UCSD-AML1 (cell line): Measurements from ENCODE around the gene TMEM79.

Experiments used
- DNase-seq: peaks from one replicate; lab custom pipeline; 2025; ENCODE audit not compliant: unreplicated experiment; lab: John Stamatoyannopoulos, UW

TMEM79 gene

GRCh38 chr1:156262461-156263287 is 21.5 kb upstream of the TMEM79 start:
- no peak for DNase-seq

DNA sequence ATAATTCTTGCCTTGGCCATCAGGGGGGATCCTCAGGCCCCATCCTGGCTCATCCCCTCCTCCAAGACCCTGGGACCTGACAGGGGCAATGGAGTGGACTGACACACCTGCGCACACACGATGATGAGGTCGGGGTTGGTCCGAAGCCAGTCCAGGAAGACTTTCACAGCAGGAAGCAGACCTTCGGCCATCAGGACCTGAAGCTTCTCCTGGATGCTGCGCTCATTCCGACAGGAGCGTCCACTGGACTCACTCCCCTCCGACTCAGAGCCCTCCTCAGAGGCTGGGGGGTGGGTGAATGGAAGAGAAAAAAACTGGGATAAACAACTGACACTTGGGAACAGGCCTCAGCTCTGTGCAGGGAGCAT is 20.9 kb upstream of the TMEM79 start:
- no peak for DNase-seq

- DNase-seq, result no peak
Measured at GRCh38 chr1:156266051-156266450, 18.1 kb upstream of the TMEM79 start.

DNA sequence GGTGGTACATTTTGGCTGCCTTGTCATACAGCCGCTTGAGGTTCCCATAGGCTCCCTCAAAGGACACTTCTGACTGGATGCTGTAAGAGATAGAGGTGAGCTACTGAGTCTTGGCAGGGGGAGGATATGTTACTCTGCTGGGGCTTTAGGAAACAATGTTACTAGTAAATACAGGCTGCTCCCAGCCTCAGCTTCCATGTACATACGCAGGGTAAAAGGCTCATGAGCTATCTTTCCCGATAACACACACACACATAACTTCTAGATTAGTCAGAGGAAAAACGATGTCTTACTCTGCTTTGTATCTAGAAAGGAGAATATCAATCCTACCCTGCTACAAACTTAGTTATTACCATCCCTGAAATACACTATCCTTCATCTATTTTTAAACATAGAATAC is 15.8 kb upstream of the TMEM79 start:
- DNase-seq, result no peak

DNA sequence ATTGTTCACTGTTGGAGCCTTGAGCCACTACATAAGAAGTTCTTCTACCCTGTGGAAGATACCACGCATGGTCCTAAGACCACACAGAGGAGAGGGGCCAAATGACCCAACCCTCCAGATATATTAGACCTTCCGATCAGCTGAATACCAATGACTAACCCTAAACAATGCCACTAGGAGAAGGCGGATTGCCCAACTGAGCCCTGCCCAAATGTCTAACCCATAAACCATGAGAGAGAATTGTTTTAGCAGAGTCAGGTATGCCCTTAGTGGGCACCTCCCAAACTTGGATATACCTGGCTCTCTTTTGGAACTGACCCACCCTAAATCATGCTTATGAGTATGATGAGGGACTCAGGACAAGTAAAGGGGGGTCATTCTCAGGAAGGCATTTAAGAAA is 13.8 kb upstream of the TMEM79 start:
- no peak for DNase-seq

- DNase-seq, result no peak
Measured at GRCh38 chr1:156276532-156276931, 7.6 kb upstream of the TMEM79 start.

- no peak for DNase-seq
Measured at GRCh38 chr1:156276966-156277381, 7.2 kb upstream of the TMEM79 start.

DNA sequence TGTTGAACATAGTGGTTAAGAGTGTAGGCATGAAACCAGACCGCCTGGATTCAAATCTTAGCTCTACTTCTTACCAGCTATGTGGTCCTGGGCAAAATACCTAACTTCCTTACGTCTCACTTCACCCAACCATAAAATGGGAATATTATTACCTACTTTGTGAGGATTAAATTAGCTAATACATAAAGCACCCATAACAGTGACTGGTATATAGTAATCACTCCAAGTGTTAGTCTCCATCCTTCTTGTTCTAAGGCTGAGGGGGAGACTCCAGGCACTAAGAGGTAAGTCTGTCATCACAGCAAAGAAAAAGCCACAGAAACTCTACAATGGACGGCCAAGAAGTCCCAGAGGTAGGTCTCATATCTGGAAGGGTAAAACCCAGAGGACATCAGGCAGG is 4.3 kb upstream of the TMEM79 start:
- DNase-seq, result no peak

DNA sequence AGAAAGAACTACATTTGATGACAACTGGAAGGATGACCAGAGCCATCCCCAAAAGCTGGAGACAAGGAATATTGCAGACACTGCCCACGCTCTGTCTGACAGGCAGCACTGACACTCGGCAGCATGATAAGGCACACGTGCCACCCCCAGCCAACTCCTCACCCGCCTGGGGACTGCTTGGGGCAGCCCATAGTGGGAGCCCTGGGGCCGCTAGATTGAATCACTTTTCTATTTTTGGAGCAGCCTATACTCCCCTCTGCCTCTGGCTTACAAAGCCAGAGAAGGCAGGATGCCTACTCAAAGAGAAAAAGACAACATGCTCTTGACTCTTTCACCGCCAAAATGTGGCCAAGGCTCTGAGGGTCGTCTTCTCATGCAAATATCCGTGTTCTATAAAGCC is 2.8 kb upstream of the TMEM79 start:
- peak; percentile 42 for DNase-seq

DNA sequence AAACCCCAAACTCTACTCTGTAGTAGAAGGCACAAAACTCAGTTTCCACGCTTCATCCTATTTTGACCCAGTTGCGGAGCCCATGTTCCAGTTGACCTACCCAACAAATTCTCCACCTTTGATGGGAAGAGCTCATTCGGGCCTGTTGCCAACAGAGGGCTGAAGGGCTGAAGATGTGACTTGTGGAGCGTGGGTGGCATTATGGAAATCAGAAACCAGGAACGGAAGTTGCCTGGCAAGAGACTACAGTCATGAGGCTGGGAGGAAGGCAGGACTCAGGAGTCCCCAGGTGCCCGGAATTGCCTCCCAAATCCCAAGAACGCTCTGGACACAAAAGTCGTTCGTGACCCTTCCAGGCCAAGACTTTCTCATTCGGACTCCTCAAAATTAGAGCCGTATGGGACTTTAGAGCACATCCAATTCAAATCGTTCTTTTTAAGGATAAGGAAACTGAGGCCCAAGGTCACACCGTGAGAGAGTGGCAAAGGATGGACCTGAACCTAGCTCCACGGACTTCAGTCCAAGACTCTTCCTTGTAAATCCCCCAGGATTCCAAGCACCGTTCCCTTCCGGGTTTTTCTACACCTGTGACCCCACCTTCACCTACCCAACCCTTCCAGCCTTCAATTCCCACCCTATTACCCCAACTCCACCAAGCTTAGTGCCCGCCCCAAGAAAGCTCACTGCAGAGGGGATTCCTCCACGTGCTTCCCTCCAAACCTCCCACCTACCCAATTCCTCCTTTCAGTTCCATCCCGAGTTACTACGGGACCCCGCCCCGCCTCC is 2.2 kb upstream of the TMEM79 start:
- peak; percentile 20 for DNase-seq

GRCh38 chr1:156282479-156283222 is 1.5 kb upstream of the TMEM79 start, which contains the start of gene SMG5:
Gene SMG5, minus strand, starts transcription at chr1:156282825. Its CDS starts 145 bp downstream, at chr1:156282680.
- peak; percentile 94 for DNase-seq

DNA sequence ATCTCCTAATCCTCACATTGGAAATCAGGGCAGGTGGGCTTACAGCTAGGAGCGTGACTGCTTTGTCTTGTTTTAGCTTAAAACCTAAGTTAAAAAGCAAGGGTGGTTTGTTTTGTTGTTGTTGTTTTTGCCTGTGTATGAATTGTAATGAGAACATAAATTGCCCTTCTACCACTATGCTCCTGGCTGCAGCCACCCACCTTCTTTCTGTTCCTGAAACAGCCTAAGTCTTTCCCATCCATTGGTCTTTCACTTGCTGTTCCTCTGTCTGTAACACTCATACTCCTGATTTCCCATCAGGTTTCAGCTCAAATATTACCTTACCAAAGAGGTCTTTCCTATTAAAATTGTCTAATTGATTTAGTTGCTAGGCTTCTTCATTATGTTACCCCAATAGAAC is 604 bp upstream of the TMEM79 start:
- no peak for DNase-seq

DNA sequence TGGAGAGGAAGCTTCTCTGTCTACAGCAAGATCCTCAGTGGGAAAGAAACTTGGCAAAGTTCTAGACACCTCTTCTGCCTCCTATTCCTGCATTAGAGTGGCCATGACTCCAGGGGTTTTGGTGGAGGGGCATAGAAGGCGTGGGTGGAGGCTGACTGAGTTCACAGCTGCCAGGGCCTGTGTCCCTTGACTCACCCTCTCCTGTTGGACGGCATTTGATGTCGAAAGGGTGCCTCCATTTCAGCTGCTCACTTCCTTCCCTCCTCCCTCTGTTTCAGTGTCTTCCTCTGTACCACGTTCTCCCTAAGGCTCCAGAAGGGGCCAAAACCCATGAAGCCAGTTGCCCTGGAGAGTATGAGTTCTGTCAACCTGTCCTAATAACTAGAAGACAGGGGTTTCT is 632 bp downstream of the TMEM79 start:
- no peak for DNase-seq

- no peak for DNase-seq
Measured at GRCh38 chr1:156285437-156285836, 1.3 kb downstream of the TMEM79 start.

DNA sequence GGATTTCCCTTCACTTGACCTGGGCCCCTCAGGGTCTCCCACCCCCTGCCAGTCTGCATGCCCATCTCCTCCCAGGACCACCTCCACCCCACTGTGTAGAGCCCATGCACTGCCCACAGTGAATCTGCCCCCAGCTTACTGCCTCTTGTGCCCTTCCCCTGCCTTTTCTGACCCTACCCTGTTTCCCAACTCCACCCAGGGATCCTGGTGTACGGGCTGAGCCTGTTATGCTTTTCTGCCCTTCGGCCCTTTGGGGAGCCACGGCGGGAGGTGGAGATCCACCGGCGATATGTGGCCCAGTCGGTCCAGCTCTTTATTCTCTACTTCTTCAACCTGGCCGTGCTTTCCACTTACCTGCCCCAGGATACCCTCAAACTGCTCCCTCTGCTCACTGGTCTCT is 1.9 kb downstream of the TMEM79 start:
- no peak for DNase-seq

DNA sequence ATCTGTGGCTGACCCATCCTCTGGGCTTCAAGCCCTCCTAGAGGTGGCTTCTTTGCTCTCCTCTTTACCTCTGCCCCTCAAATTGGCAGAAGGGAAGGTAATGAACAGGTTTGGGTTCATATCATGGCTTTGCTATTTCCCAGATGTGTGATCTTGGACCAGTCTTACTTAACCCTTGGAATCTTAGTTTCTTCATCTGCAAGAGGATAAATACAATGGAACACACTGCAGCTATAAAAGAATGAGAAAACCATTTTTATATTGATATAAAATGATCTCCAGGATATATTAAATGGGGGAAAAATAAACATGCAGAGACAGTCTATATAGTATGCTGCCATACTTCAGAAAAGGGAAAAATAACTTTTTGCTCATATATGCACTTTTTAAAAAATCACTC is 5.7 kb downstream of the TMEM79 start:
- no peak for DNase-seq

DNA sequence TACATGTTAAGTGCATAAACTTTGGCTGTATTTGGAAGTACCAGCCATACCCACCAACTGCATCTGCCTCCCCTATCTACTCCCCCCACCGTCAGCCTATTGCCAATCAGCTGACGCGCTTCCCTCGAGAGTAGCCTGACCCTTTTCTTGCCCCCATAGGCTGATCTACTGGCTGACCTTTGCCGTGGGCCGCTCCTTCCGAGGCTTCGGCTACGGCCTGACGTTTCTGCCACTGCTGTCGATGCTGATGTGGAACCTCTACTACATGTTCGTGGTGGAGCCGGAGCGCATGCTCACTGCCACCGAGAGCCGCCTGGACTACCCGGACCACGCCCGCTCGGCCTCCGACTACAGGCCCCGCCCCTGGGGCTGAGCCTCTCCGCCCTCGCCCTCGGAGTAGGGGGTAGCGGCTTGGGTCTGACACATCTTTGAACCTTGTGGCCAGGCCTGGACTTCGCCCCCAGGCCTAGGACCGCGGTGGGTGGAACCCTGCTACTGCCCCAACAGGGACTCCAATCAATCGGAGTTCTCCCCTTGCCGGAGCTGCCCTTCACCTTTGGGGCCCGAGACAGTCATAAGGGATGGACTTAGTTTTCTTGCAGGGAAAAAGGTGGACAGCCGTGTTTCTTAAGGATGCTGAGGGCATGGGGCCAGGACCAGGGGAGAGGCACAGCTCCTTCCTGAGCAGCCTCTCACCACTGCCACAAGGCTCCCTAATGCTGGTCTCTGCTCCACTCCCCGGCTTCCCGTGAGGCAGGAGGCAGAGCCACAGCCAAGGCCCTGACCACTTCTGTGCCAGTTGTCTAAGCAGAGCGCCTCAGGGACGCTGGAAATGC is 7.3 kb downstream of the TMEM79 start:
- DNase-seq, result no peak

DNA sequence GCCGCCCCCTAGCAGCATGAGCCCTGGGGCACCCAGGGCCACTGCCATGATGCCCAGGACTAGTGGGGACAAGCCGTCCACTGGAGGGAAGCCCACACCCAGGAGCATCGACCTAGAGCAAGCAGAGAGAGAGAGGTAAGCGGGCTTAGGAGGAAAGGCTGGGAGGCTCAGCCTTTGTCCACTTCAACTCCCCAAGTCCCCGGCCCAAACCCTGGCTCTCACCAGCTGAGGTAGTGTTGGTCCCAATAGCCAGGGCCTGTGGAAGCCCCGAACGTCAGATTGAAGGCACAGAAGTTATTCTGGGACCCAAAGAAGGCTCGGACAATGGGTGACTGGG is 8.9 kb downstream of the TMEM79 start:
- DNase-seq, result no peak

DNA sequence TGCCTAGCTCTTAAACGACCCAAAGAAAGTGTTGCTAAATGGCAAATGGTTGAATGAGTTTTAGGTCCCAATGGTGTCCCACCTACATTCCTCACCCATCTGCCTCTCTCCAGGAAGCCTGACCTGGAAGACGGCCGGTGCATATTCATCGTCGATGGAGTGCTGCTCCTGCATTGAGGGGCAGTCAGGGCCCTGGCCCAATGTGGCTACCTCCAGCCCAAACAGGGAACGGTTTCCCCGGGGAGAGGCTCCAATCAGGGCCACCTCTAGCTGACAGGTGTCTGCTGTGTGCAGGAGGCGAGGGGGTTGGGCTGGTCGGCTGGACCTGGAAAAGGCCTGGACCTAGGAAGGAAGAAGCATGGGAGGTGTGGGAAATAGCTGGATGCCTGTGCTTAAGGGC is 9.8 kb downstream of the TMEM79 start:
- no peak for DNase-seq

- DNase-seq, result peak; percentile 46
Measured at GRCh38 chr1:156295391-156295947, 11.3 kb downstream of the TMEM79 start, which contains the start of gene GLMP. Gene GLMP, minus strand, starts transcription at chr1:156295679. Its CDS starts 34 bp downstream, at chr1:156295645.
